Pons (tissue), 1 donor: ENCODE measurements around the gene APC2.
"Not testable (repeated sequence)": the region's sequence is repeated elsewhere in the genome, so short reads cannot be mapped to it uniquely, and the experiment has no call there.

Experiments used
- DNase-seq: peaks from one replicate; pipeline ENCODE4 v3.0.0-alpha.2; 2016; ENCODE audit warnings: low spot score

The APC2 gene

GRCh38 chr19:1430246-1430645, 19.7 kb upstream of the APC2 start:
- no peak for DNase-seq

GRCh38 chr19:1431759-1432506, 18.0 kb upstream of the APC2 start:
- DNase-seq: no peak

GRCh38 chr19:1432507-1432887, 17.4 kb upstream of the APC2 start:
- no peak for DNase-seq

- DNase-seq: no peak
Measured at GRCh38 chr19:1433119-1434039, 16.5 kb upstream of the APC2 start.

GRCh38 chr19:1434040-1434366, 15.9 kb upstream of the APC2 start:
- DNase-seq: no peak

- no peak for DNase-seq
Measured at GRCh38 chr19:1434577-1435060, 15.3 kb upstream of the APC2 start.

GRCh38 chr19:1435378-1435989, 14.4 kb upstream of the APC2 start:
- DNase-seq: no peak

- DNase-seq: no peak
Measured at GRCh38 chr19:1437609-1438008, 12.3 kb upstream of the APC2 start.

- peak; percentile 88 for DNase-seq
Measured at GRCh38 chr19:1438035-1438932, 11.6 kb upstream of the APC2 start, which contains the start of gene RPS15. Gene RPS15 (plus strand): TSS chr19:1438396. CDS start chr19:1438426, 30 bp downstream.

- no peak for DNase-seq
Measured at GRCh38 chr19:1438933-1439354, 11.0 kb upstream of the APC2 start.

GRCh38 chr19:1439525-1440417, 10.2 kb upstream of the APC2 start:
- not testable (repeated sequence) for DNase-seq

GRCh38 chr19:1440418-1440801, 9.5 kb upstream of the APC2 start:
- DNase-seq: no peak

- no peak for DNase-seq
Measured at GRCh38 chr19:1441022-1441426, 8.9 kb upstream of the APC2 start.

GRCh38 chr19:1441677-1442438, 8.1 kb upstream of the APC2 start:
- no peak for DNase-seq

- DNase-seq: peak; percentile 42
Measured at GRCh38 chr19:1445185-1445931, 4.6 kb upstream of the APC2 start.

- no peak for DNase-seq
Measured at GRCh38 chr19:1445932-1446712, 3.8 kb upstream of the APC2 start.

GRCh38 chr19:1446713-1447481, 3.0 kb upstream of the APC2 start:
- DNase-seq: no peak
